Right renal pelvis (tissue), 4 donors: Measurements from ENCODE around the gene COL5A1. TPM values are rescaled to one million over a fixed set of nuclear protein-coding genes. Genes with fewer than 3 reads are reported as not detected.

Experiments used
- DNase-seq, 4 donors: peaks; one replicate each; pipeline ENCODE4 v3.0.0-alpha.2; 2013; ENCODE audit warnings: low read depth in 4 of 4, low spot score in 3 of 4, missing footprints in 1 of 4
- polyA plus RNA-seq, 4 donors: library from polyadenylated mRNA; unstranded; fragments of 120-200 nt; gene quantifications; one replicate each; pipeline ENCODE4 v1.2.1, GENCODE V29; 2013; ENCODE audit not compliant: insufficient read length in 4 of 4

Gene COL5A1
- polyA plus RNA-seq, 4 donors = 99.9 to 133 (median 101) TPM

GRCh38 chr9:134826336-134827285 lies 185.0 kb downstream of the COL5A1 start:
- DNase-seq = no peak

GRCh38 chr9:134827559-134827958 lies 186.0 kb downstream of the COL5A1 start:
- no peak for DNase-seq

GRCh38 chr9:134827993-134828392 lies 186.4 kb downstream of the COL5A1 start:
- no peak for DNase-seq

- DNase-seq = no peak
These were observed 187.3 kb downstream of the COL5A1 start for GRCh38 chr9:134828892-134829291.

GRCh38 chr9:134829356-134829937 lies 187.8 kb downstream of the COL5A1 start:
- DNase-seq = no peak

GRCh38 chr9:134830126-134830525 lies 188.5 kb downstream of the COL5A1 start:
- DNase-seq = no peak

- DNase-seq = no peak
These were observed 189.5 kb downstream of the COL5A1 start for GRCh38 chr9:134830926-134831720.

- no peak for DNase-seq
These were observed 190.9 kb downstream of the COL5A1 start for GRCh38 chr9:134832471-134832870.

GRCh38 chr9:134833294-134833880 lies 191.8 kb downstream of the COL5A1 start:
- DNase-seq = no peak

GRCh38 chr9:134834217-134834956 lies 192.8 kb downstream of the COL5A1 start:
- DNase-seq = no peak

GRCh38 chr9:134834957-134835419 lies 193.4 kb downstream of the COL5A1 start:
- DNase-seq = no peak

- DNase-seq = no peak
These were observed 193.8 kb downstream of the COL5A1 start for GRCh38 chr9:134835448-134835847.

GRCh38 chr9:134835987-134836386 lies 194.4 kb downstream of the COL5A1 start:
- DNase-seq = no peak

GRCh38 chr9:134836406-134836970 lies 194.9 kb downstream of the COL5A1 start:
- DNase-seq = no peak

GRCh38 chr9:134837529-134837928 lies 195.9 kb downstream of the COL5A1 start:
- DNase-seq = no peak

GRCh38 chr9:134838651-134839454 lies 197.2 kb downstream of the COL5A1 start:
- DNase-seq = no peak

- no peak for DNase-seq
These were observed 198.0 kb downstream of the COL5A1 start for GRCh38 chr9:134839455-134840125.

- no peak for DNase-seq
These were observed 198.9 kb downstream of the COL5A1 start for GRCh38 chr9:134840511-134840910.
